ENCODE measurements around the gene SUGP2. TPM values are rescaled to one million over a fixed set of nuclear protein-coding genes. Genes with fewer than 3 reads are reported as not detected.

Gene SUGP2
- total and polyA plus RNA-seq, 9 of the 15 experiments (the other 6 are each of a cell fraction or from before 2014, with no cell fraction given), result 13.1 to 101 (median 63.1) TPM

GRCh38 chr19:19062454-19063182 is 29.3 kb upstream of the SUGP2 start (continued):
- TF ChIP-seq CCAR2 (IDR thresholded peaks at IDR 0.05; ENCODE audit: low read depth, low read length), result no peak
- no peak for TF ChIP-seq CREBBP (IDR thresholded peaks at IDR 0.05; ENCODE audit: low read depth, low read length)
- 0 out of 2 replicates have a peak, but pooled peaks have one; percentile 54 for TF ChIP-seq NFRKB (IDR thresholded peaks at IDR 0.05; ENCODE audit: low read depth)
- no peak for TF ChIP-seq SNRNP70 (optimal IDR thresholded peaks at IDR 0.05; ENCODE audit: low read depth, low read length)
- peak; percentile 75 for TF ChIP-seq ARID1B (IDR thresholded peaks at IDR 0.05)
- TF ChIP-seq ZNF76 (CRISPR knock-in tag; IDR thresholded peaks at IDR 0.05; ENCODE audit: borderline replicate concordance), result no peak
- TF ChIP-seq EP400 (IDR thresholded peaks at IDR 0.05), result no peak
- peak; percentile 55 for TF ChIP-seq FOS (IDR thresholded peaks at IDR 0.05; ENCODE audit: extremely low read depth, insufficient read length)
- TF ChIP-seq IRF9 (tag; IDR thresholded peaks at IDR 0.05), result no peak
- TF ChIP-seq, protein P1, sequence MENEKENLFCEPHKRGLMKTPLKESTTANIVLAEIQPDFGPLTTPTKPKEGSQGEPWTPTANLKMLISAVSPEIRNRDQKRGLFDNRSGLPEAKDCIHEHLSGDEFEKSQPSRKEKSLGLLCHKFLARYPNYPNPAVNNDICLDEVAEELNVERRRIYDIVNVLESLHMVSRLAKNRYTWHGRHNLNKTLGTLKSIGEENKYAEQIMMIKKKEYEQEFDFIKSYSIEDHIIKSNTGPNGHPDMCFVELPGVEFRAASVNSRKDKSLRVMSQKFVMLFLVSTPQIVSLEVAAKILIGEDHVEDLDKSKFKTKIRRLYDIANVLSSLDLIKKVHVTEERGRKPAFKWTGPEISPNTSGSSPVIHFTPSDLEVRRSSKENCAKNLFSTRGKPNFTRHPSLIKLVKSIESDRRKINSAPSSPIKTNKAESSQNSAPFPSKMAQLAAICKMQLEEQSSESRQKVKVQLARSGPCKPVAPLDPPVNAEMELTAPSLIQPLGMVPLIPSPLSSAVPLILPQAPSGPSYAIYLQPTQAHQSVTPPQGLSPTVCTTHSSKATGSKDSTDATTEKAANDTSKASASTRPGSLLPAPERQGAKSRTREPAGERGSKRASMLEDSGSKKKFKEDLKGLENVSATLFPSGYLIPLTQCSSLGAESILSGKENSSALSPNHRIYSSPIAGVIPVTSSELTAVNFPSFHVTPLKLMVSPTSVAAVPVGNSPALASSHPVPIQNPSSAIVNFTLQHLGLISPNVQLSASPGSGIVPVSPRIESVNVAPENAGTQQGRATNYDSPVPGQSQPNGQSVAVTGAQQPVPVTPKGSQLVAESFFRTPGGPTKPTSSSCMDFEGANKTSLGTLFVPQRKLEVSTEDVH (IDR thresholded peaks at IDR 0.05; ENCODE audit: low read depth, partially characterized antibody), result no peak
- TF ChIP-seq KDM1A (IDR thresholded peaks at IDR 0.05), result peak; percentile 76 to 80
- 0 out of 2 replicates have a peak, but pooled peaks have one; percentile 29 for TF ChIP-seq ZNF175 (CRISPR knock-in tag; IDR thresholded peaks at IDR 0.05; ENCODE audit: low read depth)
- TF ChIP-seq MYBL2 (IDR thresholded peaks at IDR 0.05; ENCODE audit: low read depth), result no peak
- TF ChIP-seq MYBL2 (CRISPR knock-in tag; IDR thresholded peaks at IDR 0.05; ENCODE audit: borderline replicate concordance), result no peak
- no peak for TF ChIP-seq RB1 (IDR thresholded peaks at IDR 0.05; ENCODE audit: low read depth)
- TF ChIP-seq PTTG1 (tag; IDR thresholded peaks at IDR 0.05; ENCODE audit: low read depth), result no peak
- no peak for TF ChIP-seq ZNF165 (CRISPR knock-in tag; IDR thresholded peaks at IDR 0.05; ENCODE audit: borderline replicate concordance)
- no peak for TF ChIP-seq ZNF75A (CRISPR knock-in tag; IDR thresholded peaks at IDR 0.05)
- TF ChIP-seq PTBP1 (IDR thresholded peaks at IDR 0.05; ENCODE audit: low read depth, low read length), result peak; percentile 89; the same call in 1 of the 2 replicates
- TF ChIP-seq RBBP5 (IDR thresholded peaks at IDR 0.05; ENCODE audit: borderline replicate concordance, insufficient read depth, low read length, poor library complexity, severe bottlenecking), result no peak
- TF ChIP-seq L3MBTL2 (IDR thresholded peaks at IDR 0.05), result no peak
- peak; percentile 38; the same call in 1 of the 2 replicates for TF ChIP-seq HDGF (IDR thresholded peaks at IDR 0.05)
- no peak for TF ChIP-seq KHSRP (IDR thresholded peaks at IDR 0.05)
- peak; percentile 66; the same call in 1 of the 2 replicates for TF ChIP-seq EP300 (IDR thresholded peaks at IDR 0.05; ENCODE audit: low read length)
- TF ChIP-seq BACH1 (tag; IDR thresholded peaks at IDR 0.05), result no peak
- TF ChIP-seq MYNN (IDR thresholded peaks at IDR 0.05), result peak; percentile 23; the same call in 1 of the 2 replicates
- TF ChIP-seq MYNN (CRISPR knock-in tag; IDR thresholded peaks at IDR 0.05), result no peak

Data from K562 (cell line).